DMS153 treated with DMSO at 0.1 percent for 48 hours (cell line): Measurements from ENCODE around the gene PERM1.
A peak's percentile ranks its signal among the peaks of the same experiment; 100 is the strongest.
"Not testable (repeated sequence)": the region's sequence is repeated elsewhere in the genome, so short reads cannot be mapped to it uniquely, and the experiment has no call there.

Experiments used
- DNase-seq: peaks from one replicate; lab custom pipeline; 2025; ENCODE audit not compliant: unreplicated experiment; lab: John Stamatoyannopoulos, UW

The PERM1 gene

DNA sequence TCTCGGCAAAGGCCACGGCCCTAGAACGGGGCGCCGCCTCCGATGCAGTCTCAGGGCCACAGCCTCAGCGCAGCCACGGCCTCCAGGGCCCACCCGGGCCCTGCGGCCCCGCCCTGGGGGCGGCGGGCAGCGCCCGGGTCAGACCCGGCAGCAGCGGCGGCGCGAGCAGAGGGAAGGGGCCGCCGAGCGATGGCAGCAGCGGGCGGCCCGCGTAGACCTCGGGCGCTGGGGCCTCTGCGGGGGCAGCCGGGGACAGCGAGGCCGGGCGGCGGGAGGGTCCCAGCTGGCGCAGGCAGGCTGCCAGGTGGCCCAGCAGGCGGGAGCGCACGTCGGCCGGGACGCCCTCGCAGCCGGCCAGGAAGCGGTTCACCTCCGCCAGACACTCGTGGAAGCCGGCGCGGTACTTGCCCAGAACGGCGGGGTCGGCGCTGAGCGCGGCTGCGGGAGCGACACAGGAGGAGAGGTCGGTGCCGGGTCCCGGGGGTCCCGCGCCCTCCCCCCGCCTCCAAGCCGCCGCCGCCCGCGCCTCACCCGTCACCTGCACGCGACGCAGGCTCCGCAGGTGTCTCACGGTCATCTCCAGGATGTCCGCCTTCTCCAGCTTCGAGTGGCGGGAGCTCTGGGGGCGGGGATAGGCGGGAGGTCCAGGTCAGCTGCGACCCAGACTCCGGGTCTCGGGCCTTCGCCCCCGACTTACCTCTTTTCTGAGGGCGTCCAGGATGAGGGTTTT is 17.3 kb upstream of the PERM1 start:
- DNase-seq, result no peak

- DNase-seq, result no peak
Observed at GRCh38 chr1:998745-998994, 16.8 kb upstream of the PERM1 start.

GRCh38 chr1:997993-998744 is 16.3 kb upstream of the PERM1 start:
- no peak for DNase-seq

- DNase-seq, result no peak
Observed at GRCh38 chr1:997713-997992, 15.8 kb upstream of the PERM1 start.

- DNase-seq, result no peak
Observed at GRCh38 chr1:996851-997712, 15.2 kb upstream of the PERM1 start.

- DNase-seq, result no peak
Observed at GRCh38 chr1:995665-996633, 14.1 kb upstream of the PERM1 start.

GRCh38 chr1:994546-994945 is 12.7 kb upstream of the PERM1 start:
- DNase-seq, result not testable (repeated sequence)

- DNase-seq, result no peak
Observed at GRCh38 chr1:993379-993995, 11.6 kb upstream of the PERM1 start.

DNA sequence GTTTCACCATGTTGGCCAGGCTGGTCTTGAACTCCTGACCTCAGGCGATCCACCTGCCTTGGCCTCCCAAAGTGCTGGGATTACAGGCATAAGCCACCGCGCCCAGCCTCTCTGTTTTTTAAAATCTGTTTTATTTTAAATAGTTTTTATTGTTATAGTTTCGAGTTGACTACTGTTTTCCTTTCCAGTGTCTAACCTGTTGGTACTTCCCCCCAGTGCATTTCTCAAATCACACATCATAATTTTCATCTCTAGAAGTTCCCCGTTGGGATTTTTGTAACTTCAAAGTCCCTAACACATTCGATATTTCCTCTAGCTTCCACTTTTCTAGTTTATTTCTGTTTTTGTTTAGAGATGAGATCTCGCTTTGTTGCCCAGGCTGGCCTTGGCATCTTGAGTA is 10.5 kb upstream of the PERM1 start:
- DNase-seq, result no peak

DNA sequence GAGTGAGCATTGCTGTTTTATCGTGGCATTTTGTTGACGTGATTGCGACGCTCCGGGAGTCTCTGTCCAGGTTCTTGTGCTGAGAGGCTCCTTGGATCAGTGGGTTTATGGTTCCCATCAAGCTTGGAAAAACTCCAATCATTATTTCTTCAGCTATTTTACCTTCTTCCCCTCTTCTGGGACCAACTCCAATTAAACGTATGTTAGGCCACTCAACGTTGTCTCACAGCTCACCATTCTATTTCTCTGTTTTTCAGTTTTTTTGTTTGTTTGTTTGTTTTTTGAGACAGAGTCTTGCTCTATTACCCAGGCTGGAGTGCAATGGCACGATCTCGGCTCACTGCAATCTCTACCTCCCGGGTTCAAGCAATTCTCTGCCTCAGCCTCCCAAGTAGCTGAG is 10.0 kb upstream of the PERM1 start:
- no peak for DNase-seq

- DNase-seq, result not testable (repeated sequence)
Observed at GRCh38 chr1:991275-991674, 9.4 kb upstream of the PERM1 start.

GRCh38 chr1:988061-988460 is 6.2 kb upstream of the PERM1 start:
- not testable (repeated sequence) for DNase-seq

DNA sequence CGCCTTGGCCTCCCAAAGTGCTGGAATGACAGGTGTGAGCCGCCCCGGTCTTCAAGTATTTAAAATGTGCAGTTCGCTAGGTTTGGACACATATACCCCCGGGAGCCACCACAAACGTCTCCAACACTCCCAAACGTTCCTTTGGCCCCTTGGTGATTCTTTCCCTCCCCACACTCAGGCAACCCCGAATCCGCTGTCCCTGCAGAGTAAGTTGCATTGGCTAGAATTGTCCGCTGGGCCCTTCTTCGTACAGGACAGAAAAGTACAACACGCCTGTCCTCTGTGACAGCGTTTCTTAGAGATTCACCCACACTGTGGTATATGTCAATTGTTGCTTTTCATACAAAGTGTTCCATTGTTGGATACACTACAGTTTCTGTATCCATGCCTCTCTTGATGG is 3.2 kb upstream of the PERM1 start:
- no peak for DNase-seq

GRCh38 chr1:984476-984814 is 2.6 kb upstream of the PERM1 start:
- DNase-seq, result no peak

DNA sequence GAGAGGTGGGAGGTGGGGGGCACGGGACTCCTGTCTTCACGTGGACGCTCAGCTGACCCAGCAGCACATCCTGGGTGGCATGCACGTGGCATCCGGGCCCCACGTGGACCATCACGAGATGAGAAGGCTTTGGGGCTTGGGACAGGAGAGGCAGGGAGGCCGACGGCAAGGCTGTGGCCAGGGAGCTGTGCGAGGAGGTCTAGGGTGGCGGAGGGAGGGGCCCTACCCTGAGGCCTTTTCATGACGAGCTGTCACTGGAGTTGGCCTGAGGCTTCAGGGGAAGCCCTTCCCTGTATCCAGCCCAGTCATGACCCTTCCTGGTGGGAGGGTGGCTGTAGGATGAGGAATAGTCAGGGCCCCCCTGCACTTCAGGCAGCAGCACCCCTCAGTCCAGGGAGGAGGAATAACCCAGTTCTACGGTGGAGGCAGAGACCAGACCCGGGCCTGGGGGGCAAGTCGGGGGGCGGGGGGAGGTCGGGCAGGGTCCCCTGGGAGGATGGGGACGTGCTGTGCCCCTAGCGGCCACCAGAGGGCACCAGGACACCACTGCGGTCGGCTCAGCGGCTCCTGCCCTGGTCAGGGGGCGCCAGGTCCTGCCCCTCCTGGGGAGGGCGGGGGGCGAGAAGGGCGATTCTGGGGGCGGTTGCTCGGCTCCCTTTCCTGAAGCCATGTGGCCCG is 2.0 kb upstream of the PERM1 start:
- peak; percentile 30 for DNase-seq

DNA sequence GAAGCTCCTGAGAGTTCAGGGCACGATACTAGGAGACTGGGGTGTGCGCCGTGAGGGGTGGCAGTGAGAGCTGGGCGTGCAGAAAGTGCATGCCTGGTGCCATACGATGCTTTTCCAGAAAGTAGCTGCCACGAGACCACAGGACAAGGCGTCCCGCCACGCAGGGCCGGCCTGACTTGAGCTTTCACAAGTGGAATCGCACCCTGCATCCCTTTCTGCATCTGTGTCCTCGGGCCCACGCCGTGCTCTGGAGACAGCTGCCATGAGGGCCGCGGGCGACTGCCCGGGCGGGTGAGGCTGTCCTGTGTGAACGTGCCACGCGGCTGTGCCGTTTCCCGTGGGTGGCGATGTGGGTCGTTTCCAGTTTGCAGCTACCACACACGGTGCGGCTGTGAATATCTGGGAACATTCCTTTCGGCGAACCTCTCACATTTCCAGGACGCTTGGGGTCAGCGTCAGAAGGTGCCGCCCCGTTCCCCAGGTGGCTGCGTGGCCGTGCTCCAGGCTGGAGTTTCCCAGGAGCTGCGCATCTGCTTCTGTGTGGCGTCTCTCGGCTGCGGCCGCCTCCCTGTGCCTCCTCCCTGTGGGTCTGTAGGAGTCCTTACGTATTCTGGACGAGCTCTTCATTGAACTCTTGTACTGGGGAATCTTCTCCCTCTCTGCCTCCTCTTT is 1.0 kb upstream of the PERM1 start:
- no peak for DNase-seq

DNA sequence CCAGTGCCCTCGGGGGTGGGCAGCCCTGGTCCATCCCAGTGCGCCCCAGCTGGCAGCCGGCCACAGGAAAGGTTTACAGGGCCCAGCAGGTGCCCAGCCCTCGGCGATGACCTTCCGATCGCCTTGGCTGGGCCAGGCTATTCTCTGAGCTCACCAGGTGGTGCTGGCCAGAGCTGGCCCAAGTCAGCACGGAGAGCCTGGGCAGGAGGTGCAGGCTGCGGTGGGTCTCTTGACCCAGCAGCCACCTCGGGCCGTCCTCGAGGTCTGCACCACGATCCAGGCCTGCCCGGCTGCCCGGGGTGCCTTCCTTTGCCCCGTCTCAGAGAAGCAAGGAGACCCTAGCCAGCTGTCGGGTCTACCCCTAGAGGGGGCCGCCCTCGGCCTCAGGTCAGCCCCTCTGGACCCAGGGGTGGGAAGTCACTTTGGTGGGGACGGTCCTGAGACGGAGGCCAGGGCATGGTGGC is 370 bp downstream of the PERM1 start:
- no peak for DNase-seq

- no peak for DNase-seq
Observed at GRCh38 chr1:980602-981395, 1.1 kb downstream of the PERM1 start.

DNA sequence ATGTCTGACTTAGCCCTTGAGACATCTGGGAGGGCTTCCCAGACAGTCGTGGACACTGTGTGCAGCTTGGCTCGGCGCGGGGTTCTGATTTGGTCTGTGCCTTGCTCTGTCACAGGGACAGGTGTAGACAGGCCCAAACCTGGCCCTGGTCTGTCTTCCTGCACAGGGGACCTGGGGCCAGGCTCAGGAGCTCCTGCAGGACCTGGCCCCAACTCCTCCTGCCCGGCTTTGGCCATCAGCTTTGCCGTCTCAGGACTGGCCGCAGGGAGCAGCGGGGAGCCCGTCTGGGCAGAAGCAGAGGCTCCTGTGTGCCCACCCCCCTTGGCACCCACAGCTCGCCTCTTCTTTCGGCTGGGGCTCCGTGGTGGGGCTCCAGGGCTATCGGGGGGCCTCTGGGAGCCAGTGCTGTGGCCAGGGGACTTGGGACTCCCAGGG is 1.7 kb downstream of the PERM1 start:
- DNase-seq, result no peak
